HCT116 (cell line): ENCODE results near the gene ZNF346. TPM values are rescaled to one million over a fixed set of nuclear protein-coding genes. Genes with fewer than 3 reads are reported as not detected.

ENCODE experiments used
- ATAC-seq: fragments of 200-7000 bp; cut with Tn5 transposase; 2 replicates; pipeline ENCODE4 v1.9.1; 2020; ENCODE audit warnings: mild to moderate bottlenecking, moderate library complexity
- BruUV-seq: library from RNA; stranded (reverse); fragments of 400-500 nt; replicated peaks from 2 replicates; lab custom pipeline; 2021; lab: Mats Ljungman, UMichigan
- CTCF ChIA-PET: fragments of 300-600 bp; sonication (Branson Sonifier 250); formaldehyde crosslinking; loops from one replicate; lab custom pipeline; 2021; ENCODE audit warnings: antibody characterized with exemption; lab: Charles Lee
- POLR2A ChIA-PET: fragments of 300-600, 350-600 bp; sonication (Branson Sonifier 250); formaldehyde crosslinking; loops from one replicate; lab custom pipeline; 2021; ENCODE audit warnings: antibody characterized with exemption; lab: Charles Lee
- RAD21 ChIA-PET, 2 experiments: fragments of 300-600 bp; sonication (Branson Sonifier 250); formaldehyde crosslinking; loops; one replicate each; lab custom pipeline; 2023; ENCODE audit warnings: low total read pairs in 2 of 2; ENCODE audit not compliant: uncharacterized antibody in 2 of 2, unreplicated experiment in 2 of 2, low non-redundant PET in 1 of 2; lab: Charles Lee
- DNase-seq: peaks from one replicate; pipeline ENCODE4 v3.0.0-alpha.2; 2010; ENCODE audit warnings: low read depth, low spot score
- H2AFZ ChIP-seq: fragments of 200-600 bp; shearing (Covaris generic), sonication (generic); 2 replicates; pipeline ENCODE4 v1.6.1; 2017; ENCODE audit warnings: low read depth, mixed run types, mixed read lengths, antibody characterized with exemption, low read length; ENCODE audit not compliant: poor library complexity, severe bottlenecking
- H3K27ac ChIP-seq: 2 replicates; pipeline ENCODE4 v1.5.1; 2012; ENCODE audit warnings: low read depth, low read length
- H3K27me3 ChIP-seq: fragments of 200-600 bp; sonication (generic); 2 replicates; pipeline ENCODE4 v1.6.1; 2016; ENCODE audit warnings: mixed run types, low read length, mixed read lengths; ENCODE audit not compliant: insufficient read depth
- H3K36me3 ChIP-seq, 2 experiments: fragments of 200-500 bp in 1 of 2; fragments of 200-600 bp in 1 of 2; sonication (Bioruptor generic) in 1 of 2; sonication (generic) in 1 of 2; 2 replicates each; pipeline versions ENCODE4 v1.5.1 to v1.6.1; 2014 to 2016; ENCODE audit warnings: low read length in 2 of 2, inconsistent platforms in 1 of 2, mixed read lengths in 1 of 2, mixed run types in 1 of 2; ENCODE audit not compliant: insufficient read depth in 2 of 2, control insufficient read depth in 1 of 2
- H3K4me1 ChIP-seq, 2 experiments: fragments of 200-600 bp in 1 of 2; sonication (generic) in 1 of 2; 2 replicates each; pipeline versions ENCODE4 v1.5.1 to v1.6.1; 2012 to 2017; ENCODE audit warnings: low read length in 2 of 2, inconsistent platforms in 1 of 2, mild to moderate bottlenecking in 1 of 2, mixed read lengths in 1 of 2, mixed run types in 1 of 2, moderate library complexity in 1 of 2; ENCODE audit not compliant: insufficient read depth in 2 of 2, control insufficient read depth in 1 of 2
- H3K4me2 ChIP-seq: fragments of 200-600 bp; sonication (generic); 2 replicates; pipeline ENCODE4 v1.6.1; 2017; ENCODE audit warnings: mixed run types, low read length, mixed read lengths
- H3K4me3 ChIP-seq, 2 experiments: fragments of 200-600 bp in 1 of 2; sonication (generic) in 1 of 2; replicated peaks in 1 of 2; 2 replicates each; pipeline ENCODE4 v1.5.1; 2011 to 2016; ENCODE audit warnings: low read length in 2 of 2, control low read depth in 1 of 2, low read depth in 1 of 2, mild to moderate bottlenecking in 1 of 2, mixed read lengths in 1 of 2, mixed run types in 1 of 2
- H3K79me2 ChIP-seq: fragments of 200-600 bp; sonication (generic); 2 replicates; pipeline ENCODE4 v1.6.1; 2017; ENCODE audit warnings: mild to moderate bottlenecking, mixed run types, low read length, moderate library complexity, mixed read lengths; ENCODE audit not compliant: insufficient read depth
- H3K9ac ChIP-seq: fragments of 200-600 bp; sonication (generic); 2 replicates; pipeline ENCODE4 v1.6.1; 2016; ENCODE audit warnings: low read length, mixed read lengths
- H3K9me2 ChIP-seq: fragments of 200-600 bp; sonication (generic), shearing (Covaris generic); 2 replicates; pipeline ENCODE4 v1.6.1; 2017; ENCODE audit warnings: mixed run types, mild to moderate bottlenecking, moderate library complexity; ENCODE audit not compliant: insufficient read depth
- H3K9me3 ChIP-seq, 2 experiments: fragments of 200-500 bp in 1 of 2; fragments of 200-600 bp in 1 of 2; sonication (Bioruptor generic) in 1 of 2; sonication (generic) in 1 of 2; 2 replicates each; pipeline ENCODE4 v1.6.1; 2014 to 2017; ENCODE audit warnings: low read length in 2 of 2, mixed read lengths in 2 of 2, inconsistent platforms in 1 of 2, low read depth in 1 of 2, mild to moderate bottlenecking in 1 of 2, mixed run types in 1 of 2, moderate library complexity in 1 of 2; ENCODE audit not compliant: control insufficient read depth in 1 of 2, insufficient read depth in 1 of 2
- H4K20me1 ChIP-seq: fragments of 200-600 bp; sonication (generic), shearing (Covaris generic); 2 replicates; pipeline ENCODE4 v1.6.1; 2017; ENCODE audit warnings: mixed run types, mild to moderate bottlenecking, moderate library complexity; ENCODE audit not compliant: insufficient read depth
- ATF3 ChIP-seq: IDR thresholded peaks from 2 replicates; pipeline ENCODE4 v1.6.1; 2012
- CBX3 ChIP-seq: IDR thresholded peaks from 2 replicates; pipeline ENCODE4 v1.6.1; 2012; ENCODE audit warnings: low read depth
- CEBPB ChIP-seq: IDR thresholded peaks from 2 replicates; pipeline ENCODE4 v1.6.1; 2012; ENCODE audit warnings: low read depth
- CTCF ChIP-seq, 3 experiments: fragments of 200-600 bp in 1 of 3; sonication (generic) in 1 of 3; IDR thresholded peaks in 2 of 3; conservative IDR thresholded peaks in 1 of 3; 2 replicates each; pipeline ENCODE4 v1.5.1; 2012 to 2017; ENCODE audit warnings: low read depth in 2 of 3, low read length in 2 of 3, antibody characterized with exemption in 1 of 3, borderline replicate concordance in 1 of 3, control low read depth in 1 of 3, mild to moderate bottlenecking in 1 of 3, mixed read lengths in 1 of 3, mixed run types in 1 of 3, moderate library complexity in 1 of 3; ENCODE audit not compliant: insufficient read depth in 1 of 3
- ELF1 ChIP-seq: IDR thresholded peaks from 2 replicates; pipeline ENCODE4 v1.6.1; 2012; ENCODE audit warnings: low read depth, borderline replicate concordance
- EZH2 ChIP-seq: fragments of 200-600 bp; sonication (generic); IDR thresholded peaks from 2 replicates; pipeline ENCODE4 v1.6.1; 2017; ENCODE audit warnings: antibody characterized with exemption, mixed run types
- EZH2phosphoT487 ChIP-seq: fragments of 200-600 bp; IDR thresholded peaks from 2 replicates; pipeline ENCODE4 v1.6.1; 2018; ENCODE audit warnings: antibody characterized with exemption, borderline replicate concordance
- FOSL1 ChIP-seq: IDR thresholded peaks from 2 replicates; pipeline ENCODE4 v1.6.1; 2012; ENCODE audit warnings: low read depth
- JUND ChIP-seq: IDR thresholded peaks from 2 replicates; pipeline ENCODE4 v1.6.1; 2012
- MAX ChIP-seq: IDR thresholded peaks from 2 replicates; pipeline ENCODE4 v1.6.1; 2012
- POLR2A ChIP-seq: IDR thresholded peaks from 2 replicates; pipeline ENCODE4 v1.7.0; 2011; ENCODE audit warnings: borderline replicate concordance; ENCODE audit not compliant: insufficient read depth, insufficient read length; ENCODE audit errors: extremely low read depth
- POLR2AphosphoS5 ChIP-seq: IDR thresholded peaks from 2 replicates; pipeline ENCODE4 v1.6.1; 2011; ENCODE audit warnings: mild to moderate bottlenecking, low read depth, low read length, moderate library complexity
- RAD21 ChIP-seq: IDR thresholded peaks from 2 replicates; pipeline ENCODE4 v1.6.1; 2012; ENCODE audit warnings: low read depth, mild to moderate bottlenecking
- SIN3A ChIP-seq: IDR thresholded peaks from 2 replicates; pipeline ENCODE4 v1.6.1; 2012; ENCODE audit warnings: low read depth
- SP1 ChIP-seq: IDR thresholded peaks from 2 replicates; pipeline ENCODE4 v1.6.1; 2012; ENCODE audit warnings: low read depth
- SRF ChIP-seq: IDR thresholded peaks from 2 replicates; pipeline ENCODE4 v1.6.1; 2012; ENCODE audit warnings: low read depth
- YY1 ChIP-seq: IDR thresholded peaks from 2 replicates; pipeline ENCODE4 v1.6.1; 2011; ENCODE audit warnings: low read length, low read depth, moderate library complexity, mild to moderate bottlenecking; ENCODE audit not compliant: insufficient replicate concordance; ENCODE audit errors: extremely low read depth
- ZFX ChIP-seq: fragments of 450-650 bp; IDR thresholded peaks from 2 replicates; pipeline ENCODE4 v1.6.1; 2017
- ZNF274 ChIP-seq: fragments of 200-500 bp; sonication (Bioruptor generic); IDR thresholded peaks from 2 replicates; pipeline ENCODE4 v1.6.1; 2014; ENCODE audit warnings: mild to moderate bottlenecking, low read depth, low read length, inconsistent platforms
- intact Hi-C: fragments of 100-400 bp; cut with micrococcal nuclease; formaldehyde crosslinking; loops from 2 replicates; pipeline ENCODE4 v1.10.0; 2022
- total RNA-seq: library from RNA; stranded (reverse); gene quantifications from one replicate; pipeline ENCODE4 v1.2.1, GENCODE V29; 2021; ENCODE audit not compliant: unreplicated experiment

The ZNF346 gene
- total RNA-seq, 1 experiment from 2014 or later: 13.7 TPM

- H3K9me2 ChIP-seq: no peaks in the 10 kb centered on the region
- no peak overlapping the region for H3K27ac ChIP-seq
- no peak overlapping the region for H2AFZ ChIP-seq
- DNase-seq: no peak
- H3K36me3 ChIP-seq: peaks cover 13 to 21% of the 10 kb centered on the region in 2 experiments
- no peaks in the 10 kb centered on the region for H3K4me1 ChIP-seq
- no peaks in the 10 kb centered on the region for H4K20me1 ChIP-seq
- H3K9ac ChIP-seq: no peak overlapping the region
- CTCF ChIA-PET: no interaction called here
- TF ChIP-seq CBX3: no peak
- TF ChIP-seq EZH2phosphoT487: no peak
- no peak for TF ChIP-seq SIN3A
- TF ChIP-seq CEBPB: no peak
- no peak for TF ChIP-seq CTCF (IDR thresholded peaks at IDR 0.05 in 2 of 3, conservative IDR thresholded peaks at IDR 0.05 in 1 of 3; ENCODE audit: borderline replicate concordance in 1 of 3, insufficient read depth in 1 of 3, low read depth in 2 of 3, low read length in 2 of 3)
- TF ChIP-seq ATF3: no peak
- TF ChIP-seq YY1: no peak
- no peak for TF ChIP-seq SP1
- TF ChIP-seq EZH2: no peak
- no peak for TF ChIP-seq POLR2AphosphoS5
- TF ChIP-seq FOSL1: no peak
- no peak for TF ChIP-seq JUND
- no peak for TF ChIP-seq ZNF274
- TF ChIP-seq ZFX: no peak
- no peak for TF ChIP-seq POLR2A
- TF ChIP-seq RAD21: no peak
- no peak for TF ChIP-seq ELF1
- TF ChIP-seq SRF: no peak
- no peak for TF ChIP-seq MAX
- TF ChIP-seq, all 23 proteins: peak for 0
- H3K4me3 ChIP-seq: no peak overlapping the region
- ATAC-seq: no peak
- POLR2A ChIA-PET: no interaction called here
- intact Hi-C loops: no loop called here
- no peaks in the 10 kb centered on the region for H3K27me3 ChIP-seq
- H3K79me2 ChIP-seq: peaks cover 14% of the 10 kb centered on the region
- no TSS peak for BruUV-seq
- no peaks in the 10 kb centered on the region for H3K9me3 ChIP-seq
- RAD21 ChIA-PET: no interaction called here
- H3K4me2 ChIP-seq: no peak overlapping the region
These were observed 20.6 kb downstream of the ZNF346 start for GRCh38 chr5:177043114-177043513.
